D341Med (cell line): ENCODE results near the gene NEDD4L.
A peak's percentile ranks its signal among the peaks of the same experiment; 100 is the strongest.
"Not testable (repeated sequence)": the region's sequence is repeated elsewhere in the genome, so short reads cannot be mapped to it uniquely, and the experiment has no call there.

Experiments
- DNase-seq: peaks from one replicate; pipeline ENCODE4 v3.0.0; 2012; ENCODE audit warnings: low spot score

Gene NEDD4L

DNA sequence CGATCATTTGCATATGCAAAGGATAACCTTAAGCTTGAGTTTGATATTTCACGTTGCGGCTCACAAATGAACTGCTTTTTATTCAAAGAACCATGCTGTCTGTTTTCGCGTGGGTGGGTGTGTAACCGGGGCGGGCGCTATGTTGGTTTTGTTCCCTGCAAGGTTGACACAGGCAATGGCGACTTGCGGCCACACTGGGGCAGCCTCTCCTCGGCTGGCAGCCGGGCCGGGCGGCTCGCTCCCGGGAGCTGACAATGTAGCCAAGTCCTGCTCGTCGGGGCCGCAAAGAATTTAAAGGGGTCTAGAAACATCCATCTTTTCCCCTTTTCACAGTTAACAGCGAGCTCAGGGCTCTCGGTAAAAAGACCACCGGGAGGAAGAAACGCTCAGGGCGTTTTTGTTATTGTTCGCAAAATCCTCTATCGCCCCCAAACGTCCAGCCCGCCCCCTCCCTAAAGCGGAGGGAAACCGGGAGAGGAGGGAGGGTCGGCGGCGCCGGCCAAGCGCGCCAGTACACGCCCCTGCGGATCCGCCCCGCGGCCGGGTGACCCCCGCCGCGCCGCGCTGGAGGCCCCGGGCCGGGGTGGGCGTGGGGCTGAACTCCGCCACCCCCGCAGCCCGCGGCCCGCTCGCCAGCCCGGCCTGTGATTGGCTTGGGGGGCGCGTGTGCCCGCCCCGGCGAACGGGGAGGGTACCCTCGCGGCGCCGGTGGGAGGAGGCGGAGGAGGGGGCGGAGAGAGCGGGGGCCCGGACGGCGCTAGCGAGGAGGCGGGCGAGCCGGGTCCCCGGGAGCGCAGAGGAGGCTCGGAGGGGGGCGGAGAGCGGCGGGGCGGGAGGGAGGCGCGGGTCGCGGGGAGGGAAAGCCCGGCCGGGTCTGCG lies at the start of gene NEDD4L:
NEDD4L (plus strand) TSS at position 736 of the 879 bp plus-strand sequence. CDS start 435 bp downstream, outside the sequence.
- DNase-seq = peak; percentile 97

DNA sequence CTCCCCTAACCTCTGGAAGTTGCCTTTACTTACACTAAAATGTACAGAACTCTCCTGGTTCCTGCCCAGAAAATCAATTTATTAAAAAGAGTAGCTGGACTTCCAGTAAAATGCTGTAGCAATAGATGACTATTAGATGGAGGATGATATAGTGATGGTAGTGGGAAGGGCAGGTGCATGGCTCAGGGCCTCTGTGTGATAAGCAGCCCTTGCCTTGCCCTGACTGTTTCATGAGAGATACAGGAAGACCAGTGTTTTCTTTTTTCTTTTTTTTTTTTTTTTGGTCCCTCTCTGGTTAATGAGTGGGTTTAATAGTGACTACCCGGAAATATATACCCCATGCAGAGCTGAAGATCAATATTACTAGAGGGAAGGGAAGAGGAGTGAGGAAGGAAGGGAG lies 48.7 kb upstream of the NEDD4L start:
- DNase-seq = no peak

DNA sequence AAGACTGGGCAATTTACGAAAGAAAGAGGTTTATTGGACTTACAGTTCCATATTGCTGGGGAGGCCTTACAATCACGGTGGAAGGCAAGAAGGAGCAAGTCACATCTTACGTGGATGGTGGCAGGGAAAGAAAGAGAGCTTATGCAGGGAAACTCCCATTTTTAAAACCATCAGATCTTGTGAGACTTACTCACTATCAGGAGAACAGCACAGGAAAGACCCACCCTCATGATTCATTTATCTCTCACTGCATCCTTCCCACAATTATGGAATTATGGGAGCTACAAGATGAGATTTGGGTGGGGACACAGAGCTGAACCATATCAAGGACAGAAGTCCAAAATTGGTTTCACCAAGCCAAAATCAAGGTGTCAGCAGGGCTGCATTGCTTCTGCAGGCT lies 47.1 kb upstream of the NEDD4L start:
- DNase-seq = not testable (repeated sequence)

DNA sequence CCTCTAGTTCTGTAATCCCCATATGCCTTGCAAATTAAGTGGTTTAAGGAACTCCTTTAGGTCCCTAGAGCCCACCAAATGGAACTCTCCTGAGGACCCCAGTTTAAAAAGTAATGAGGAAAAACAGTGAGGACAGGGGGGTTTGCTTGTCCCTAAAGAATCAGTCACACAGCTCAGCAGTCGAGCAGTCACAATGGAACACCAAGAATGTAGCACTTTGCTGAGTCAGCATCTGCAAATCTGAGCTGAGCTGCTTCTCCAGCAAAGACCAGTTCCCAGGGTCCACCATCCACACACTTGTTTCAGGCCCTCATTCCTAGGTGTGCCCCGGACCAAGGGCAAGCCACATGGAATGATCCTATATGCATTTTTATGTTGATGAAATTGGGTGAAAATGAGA lies 46.2 kb upstream of the NEDD4L start:
- no peak for DNase-seq

DNA sequence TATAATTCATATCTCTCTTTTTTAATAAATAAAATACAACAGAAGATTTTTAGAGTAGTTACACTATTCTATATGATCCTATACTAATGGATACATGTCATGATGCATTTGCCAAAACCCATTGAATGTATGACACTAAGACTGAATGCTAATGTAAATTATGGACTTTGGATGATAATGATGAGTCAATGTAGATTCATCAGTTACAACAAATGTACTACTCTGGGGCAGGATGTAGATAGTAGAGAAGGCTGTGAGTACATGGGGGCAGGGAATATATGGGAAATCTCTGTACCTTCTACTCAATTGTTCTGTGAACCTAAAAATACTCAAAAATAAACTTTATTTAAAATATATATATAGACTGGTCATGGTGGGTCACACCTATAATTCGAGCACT lies 45.6 kb upstream of the NEDD4L start:
- no peak for DNase-seq

DNA sequence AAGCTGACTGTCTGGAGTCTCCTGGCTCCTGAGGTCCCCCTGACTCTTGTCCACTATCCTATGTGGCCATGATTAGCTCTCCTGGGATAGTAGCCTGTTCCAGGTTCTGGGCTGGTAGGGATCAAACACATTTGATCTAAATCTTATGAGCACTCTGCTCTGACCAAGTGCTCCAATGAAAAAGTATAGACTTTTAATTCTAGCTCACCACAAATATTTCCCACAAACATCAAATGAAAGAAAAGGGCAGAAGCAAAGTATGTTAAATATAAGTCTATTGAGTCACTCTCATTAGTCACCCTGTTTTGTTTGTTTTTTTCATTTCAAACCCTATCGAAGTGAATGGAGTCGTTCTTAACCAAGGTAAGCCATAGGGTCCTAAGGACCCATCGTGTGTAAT lies 39.7 kb upstream of the NEDD4L start:
- no peak for DNase-seq

DNA sequence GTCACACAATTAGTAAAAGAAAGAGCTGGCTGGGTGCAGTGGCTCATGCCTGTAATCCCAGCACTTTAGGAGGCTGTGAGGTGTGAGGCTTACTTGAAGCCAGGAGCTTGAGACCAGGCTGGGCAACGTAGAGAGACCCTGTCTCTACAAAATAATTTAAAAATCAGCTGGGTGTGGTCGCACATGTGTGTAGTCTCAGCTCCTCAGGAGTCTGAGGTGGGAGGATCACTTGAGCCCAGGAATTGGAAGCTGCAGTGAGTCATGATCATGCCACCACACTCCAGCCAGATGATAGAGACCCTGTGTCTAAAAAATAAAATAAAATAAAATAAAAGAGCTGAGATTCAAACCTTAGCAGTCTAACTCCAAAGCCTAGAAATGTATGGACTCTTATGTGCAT lies 39.0 kb upstream of the NEDD4L start:
- DNase-seq = no peak

DNA sequence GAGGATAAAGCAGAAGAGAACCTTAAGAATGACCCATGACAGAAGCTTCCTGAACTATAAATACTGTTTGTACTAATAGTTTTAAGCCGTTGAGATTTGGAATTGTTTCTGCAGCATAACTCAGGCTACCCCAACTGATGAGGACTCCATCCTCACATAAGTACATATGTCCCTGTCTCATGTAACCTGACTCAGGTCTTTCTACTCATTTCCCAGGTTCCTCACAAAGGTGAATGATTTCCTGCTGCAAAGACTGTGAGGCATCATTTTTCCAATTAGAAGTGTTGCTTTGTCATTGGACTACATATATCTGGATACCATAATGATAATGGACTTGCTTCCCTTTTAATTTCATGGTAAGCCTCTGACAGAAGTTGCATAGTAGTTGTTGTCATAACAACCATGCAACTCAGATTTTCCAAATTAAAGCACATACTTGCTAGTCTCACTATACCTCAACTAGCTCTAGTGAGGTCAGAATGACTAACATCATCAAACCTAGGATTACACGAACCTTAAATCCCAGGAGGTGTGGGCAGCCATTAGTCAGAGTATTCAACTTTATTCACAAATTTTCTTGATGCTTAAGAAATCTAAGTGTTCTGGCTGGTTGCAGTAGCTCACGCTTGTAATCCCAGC lies 38.0 kb upstream of the NEDD4L start:
- no peak for DNase-seq

DNA sequence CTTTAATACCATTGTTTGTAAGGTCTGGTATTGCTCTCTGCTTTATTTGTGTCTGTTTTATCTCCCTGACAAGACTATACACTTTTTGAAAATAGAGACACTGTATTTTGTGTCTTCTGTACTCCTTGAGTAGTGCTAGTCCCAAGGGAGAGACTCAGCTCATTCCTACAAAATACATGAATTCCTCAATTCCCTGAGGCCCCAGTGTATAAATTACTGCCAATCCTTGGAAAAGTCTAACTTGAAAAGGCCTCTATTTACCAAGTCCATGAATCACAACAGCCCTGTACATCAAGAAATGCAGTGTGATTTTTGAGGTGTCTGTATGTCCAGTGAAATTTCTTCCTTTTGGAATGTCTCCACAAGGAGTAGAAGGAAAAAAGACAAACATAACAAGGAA lies 34.9 kb upstream of the NEDD4L start:
- no peak for DNase-seq

DNA sequence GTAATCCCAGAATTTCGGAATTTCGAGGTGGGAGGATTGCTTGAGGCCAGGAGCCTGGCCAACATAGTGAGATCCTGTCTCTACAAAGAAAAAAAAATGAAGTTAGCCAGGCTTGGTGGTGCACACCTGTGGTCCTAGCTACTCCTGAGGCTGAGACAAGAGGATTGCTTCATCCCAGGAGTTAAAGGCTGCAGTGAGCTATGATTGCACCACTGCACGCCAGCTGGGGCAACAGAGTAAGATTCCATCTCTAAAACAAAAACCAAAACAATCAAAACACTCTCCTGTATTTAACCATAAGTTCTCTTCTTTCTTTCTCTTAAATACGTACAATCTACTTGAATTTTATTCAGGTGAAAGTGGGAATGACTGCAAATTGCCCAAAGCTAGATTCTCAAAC lies 33.8 kb upstream of the NEDD4L start:
- no peak for DNase-seq

DNA sequence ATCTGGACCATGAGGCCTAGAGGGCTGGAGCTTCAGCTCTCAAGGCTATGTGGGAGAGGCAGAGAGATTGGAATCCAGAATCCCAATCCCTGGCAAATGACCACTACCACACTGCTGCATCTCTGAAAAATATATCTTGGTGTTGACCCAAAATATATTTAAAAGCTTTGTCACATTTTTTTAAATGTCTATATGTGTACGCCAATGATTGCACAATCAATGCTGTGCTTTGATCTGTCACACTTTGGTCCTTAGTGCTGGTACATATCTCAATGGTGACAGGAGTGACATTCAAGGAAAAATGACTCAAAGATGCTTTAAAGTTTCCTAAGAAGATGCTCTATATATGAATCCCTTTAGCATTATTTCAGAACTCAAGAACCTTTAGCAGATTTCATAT lies 31.7 kb upstream of the NEDD4L start:
- no peak for DNase-seq

DNA sequence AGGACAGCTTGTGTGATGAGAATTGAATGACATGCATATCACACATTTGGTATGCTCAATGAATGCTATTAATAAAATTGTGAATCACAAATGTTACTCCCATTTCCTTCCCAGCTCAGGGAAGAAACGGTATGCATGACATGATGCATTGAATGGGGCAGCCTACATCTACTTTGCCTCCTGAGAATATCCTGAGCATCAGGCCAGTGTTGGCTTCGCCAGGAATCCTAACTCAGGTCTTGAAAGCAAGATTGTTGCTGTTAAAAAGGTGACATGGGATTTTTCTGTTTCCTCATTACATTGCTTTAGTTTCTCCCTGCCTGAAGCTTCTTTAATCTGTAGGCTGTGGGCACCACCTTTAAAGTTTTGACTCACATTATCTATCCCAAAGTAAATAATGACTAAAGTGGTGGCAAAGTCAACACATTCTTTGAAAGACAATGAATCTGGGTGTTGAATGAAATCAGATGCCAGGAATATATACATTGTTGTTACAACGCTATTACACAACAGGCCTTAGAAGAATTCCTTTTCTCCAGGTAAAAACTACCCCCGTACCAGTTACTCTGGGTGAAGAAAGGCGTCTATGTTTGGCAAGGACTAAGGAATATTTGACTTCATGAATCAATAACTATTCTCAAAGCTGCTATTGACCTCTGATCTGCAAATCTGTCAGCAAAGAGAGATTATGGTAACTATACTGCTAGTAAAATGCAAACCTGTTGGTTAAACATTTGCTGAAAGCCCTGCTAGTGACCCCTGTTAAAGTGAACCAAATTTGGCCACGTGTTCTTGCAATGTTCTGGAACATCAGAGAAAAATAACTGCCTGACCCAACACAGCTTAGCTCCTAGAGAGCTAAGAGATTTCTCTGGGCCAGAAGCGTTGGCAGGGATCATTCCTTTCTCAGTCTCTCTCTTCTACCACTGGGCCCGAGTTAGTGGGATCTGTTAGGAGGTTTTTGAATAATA lies 30.5 kb upstream of the NEDD4L start:
- DNase-seq = no peak

DNA sequence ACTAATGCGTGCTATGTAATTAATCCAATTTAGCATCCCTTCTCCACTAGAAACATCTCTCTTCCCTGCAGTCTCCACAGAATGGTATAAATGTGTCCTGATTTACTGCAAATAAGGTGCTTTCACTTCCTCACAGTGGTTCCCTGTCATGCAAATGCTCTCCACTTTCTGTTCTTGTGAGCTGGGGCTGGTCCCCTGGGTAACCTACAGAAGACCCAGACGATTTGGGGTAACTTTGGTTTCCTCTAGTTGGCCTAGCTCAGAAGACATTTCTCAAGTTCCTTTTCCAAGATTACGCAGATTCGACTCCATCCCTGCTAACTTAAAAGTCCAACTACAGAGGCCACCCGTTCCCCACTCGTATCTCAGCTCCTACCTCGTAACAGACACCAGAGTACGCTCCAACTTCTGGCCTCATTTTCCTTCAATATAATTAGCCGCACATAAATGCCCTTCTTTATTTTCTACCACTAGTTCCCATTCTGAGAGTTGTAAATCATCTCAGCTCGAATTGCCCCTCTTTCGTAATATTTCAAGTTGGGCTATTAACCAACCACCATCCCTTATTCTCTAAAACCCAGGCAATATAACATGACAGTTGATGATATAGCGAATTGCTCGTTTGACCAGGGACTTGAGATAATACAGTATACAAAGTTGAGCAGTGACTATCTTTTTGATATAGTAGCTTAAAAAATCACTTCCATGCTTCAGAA lies 28.8 kb upstream of the NEDD4L start:
- DNase-seq = no peak

DNA sequence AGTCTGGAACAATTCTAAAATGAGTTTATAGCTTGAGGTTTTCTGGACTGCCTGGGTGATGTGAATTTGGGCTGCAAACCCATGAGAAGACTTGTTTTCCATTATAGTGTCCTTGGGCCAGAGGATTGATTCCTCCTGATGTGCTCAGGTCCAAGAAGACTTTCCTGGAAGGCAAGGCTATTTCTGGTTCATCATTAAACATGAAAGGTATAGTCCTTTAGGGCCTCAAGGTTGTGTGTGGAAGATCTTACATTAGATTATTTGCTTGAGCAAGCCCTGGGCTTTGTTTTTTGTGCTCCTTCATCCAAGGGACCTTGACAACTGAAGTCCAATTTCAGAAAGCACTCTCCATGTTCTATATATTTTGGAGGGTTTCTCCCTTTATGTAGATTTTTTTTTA lies 26.8 kb upstream of the NEDD4L start:
- no peak for DNase-seq

DNA sequence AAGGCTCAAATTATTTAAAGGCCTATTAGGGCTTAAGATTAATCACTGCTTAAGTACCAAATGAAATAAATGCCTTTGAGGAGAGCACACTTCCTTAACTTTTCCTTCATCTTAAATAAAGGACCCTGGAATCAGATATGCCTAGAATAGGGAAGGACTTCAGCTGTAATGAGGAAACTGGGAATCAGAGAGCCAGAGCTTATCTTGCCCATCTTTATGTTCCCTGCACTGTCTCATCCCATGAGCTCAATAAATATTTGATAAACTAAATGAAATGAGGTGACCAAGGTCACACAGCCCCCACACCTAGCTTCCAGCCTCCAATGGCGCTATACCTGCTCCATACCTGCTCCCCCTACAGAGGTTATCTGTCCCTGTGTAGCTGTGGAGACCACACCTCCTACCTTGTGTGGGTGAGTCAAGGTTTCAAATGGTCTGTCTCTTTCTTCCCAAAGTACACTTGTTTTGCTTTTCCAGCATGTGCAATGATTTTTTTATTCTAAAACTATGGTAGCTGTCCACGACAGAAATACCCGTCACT lies 23.4 kb upstream of the NEDD4L start:
- DNase-seq = no peak

DNA sequence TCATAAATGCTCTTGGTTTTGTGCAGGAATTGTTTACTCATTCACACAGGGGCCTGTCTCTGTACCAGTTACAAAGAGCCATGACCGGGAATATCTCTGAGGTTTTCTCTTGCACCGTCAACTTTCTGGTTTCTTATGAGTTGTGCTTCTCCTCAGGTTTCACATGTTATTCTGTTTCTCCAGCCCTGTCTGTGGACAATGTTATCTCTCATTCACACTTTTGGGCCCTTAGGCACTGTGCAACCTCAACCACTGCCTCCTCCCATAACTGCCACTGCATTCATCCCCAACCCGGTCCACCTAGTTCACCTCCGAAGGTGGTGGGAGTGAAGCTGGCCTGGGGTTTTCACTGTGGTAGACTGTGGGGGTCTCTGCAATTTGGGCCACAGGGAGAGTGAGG lies 22.5 kb upstream of the NEDD4L start:
- DNase-seq = no peak

DNA sequence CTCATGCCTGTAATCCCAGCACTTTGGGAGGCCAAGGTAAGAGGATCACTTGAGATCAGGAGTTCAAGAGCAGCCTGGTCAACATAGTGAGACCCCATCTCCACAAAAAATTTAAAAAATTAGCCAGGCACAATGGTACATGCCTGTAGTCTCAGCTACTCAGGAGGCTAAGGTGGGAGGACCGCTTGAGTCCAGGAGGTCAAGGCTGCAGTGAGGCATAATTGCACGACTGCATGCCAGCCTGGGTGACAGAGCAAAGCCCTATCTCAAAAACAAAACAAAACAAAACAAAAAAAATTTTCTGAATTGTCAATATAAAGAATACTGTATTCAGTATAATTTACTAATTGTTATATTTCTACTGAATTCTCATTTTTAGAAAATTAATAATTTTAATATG lies 20.9 kb upstream of the NEDD4L start:
- no peak for DNase-seq

DNA sequence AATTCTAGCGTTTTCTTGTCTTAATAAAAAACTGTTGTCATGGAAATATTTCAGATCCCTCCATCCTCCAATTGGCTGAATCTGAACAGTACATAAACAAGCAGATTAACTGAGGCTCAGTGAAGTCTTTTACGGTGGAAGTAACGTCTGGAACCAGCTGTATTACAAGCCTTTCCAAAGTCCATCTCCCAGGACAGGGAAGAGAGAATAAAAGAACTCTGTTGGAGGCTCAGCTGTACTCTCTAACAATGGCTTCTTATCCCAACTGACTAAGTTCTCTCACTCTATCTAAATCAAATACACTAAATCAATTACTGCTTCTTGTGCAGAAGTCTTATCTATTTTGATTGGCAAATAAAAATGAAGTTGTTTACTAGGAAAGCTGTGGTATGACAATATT lies 19.9 kb upstream of the NEDD4L start:
- no peak for DNase-seq

DNA sequence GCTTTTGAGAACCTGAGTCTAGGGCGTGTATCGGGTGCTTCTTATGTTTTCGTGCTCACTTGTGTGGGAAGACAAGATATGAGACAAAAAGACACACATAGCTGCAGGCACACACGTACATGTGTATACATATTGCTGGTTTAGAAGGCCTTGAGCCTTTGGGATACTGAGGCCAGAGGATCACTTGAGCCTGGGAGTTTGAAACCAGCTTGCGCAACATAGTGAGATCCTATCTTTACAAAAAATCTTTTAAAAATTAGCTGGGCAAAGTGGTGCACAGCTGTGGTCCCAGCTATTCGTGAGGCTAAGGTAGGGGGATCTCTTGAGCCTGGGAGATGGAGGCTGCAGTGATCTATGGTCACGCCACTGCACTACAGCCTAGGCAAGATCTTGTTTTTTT lies 18.8 kb upstream of the NEDD4L start:
- no peak for DNase-seq

DNA sequence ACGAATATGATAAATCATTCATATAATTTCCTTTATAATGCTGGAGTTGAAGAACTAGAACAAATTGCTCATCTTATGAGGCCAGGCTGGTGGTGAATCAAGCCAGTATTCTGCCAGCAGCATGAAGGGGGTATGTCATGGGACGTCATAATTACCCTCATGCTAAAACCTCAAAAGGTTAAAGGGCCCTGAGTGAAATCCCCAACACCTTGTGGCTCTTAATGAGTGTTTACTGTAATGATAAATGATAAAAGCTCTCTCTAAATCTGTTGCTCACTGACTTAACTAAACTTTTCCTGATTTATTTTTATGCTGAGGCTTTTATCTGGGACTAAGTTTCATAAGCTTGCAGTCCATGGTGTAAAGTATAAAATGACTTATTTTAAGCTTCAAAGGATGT lies 18.3 kb upstream of the NEDD4L start:
- no peak for DNase-seq

DNA sequence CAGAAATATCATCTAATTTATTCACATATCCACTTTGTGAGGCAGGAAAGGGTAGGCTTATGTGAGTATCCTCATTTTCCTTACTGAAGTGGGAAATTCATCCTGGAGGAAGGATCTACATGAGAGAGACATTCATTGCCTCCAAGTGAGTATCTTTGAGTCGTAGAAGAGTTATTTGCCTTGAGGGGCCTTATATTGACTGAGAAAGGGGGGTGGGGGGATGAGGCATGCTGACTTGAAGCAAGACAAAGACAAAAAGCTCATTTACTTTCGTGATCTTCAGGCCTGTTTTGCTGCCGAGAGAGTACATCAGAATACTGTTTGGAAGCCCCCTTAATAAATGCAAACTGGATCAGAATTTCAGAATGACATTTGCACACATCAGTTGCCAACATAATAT lies 17.6 kb upstream of the NEDD4L start:
- no peak for DNase-seq

DNA sequence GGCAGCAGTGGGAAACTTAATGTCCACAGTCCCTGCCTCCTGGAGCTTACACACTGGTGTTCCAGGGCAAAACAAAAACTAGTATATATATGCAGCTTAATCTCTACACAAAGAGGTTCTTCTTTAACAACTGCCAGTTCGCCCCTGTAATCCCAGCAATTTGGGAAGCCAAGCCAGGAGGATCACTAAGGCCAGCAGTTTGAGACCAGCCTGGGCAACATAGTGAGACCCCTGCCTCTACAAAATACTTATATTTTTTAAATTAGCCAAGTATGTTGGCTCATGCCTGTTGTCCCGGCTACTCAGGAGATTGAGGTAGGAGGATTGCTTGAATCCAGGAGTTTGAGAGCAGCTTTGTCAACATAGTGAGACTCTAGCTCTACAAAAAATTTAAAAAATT lies 17.2 kb upstream of the NEDD4L start:
- DNase-seq = no peak
